ENCODE data around the gene SCUBE2. TPM values are rescaled to one million over a fixed set of nuclear protein-coding genes. Genes with fewer than 3 reads are reported as not detected.
A peak's percentile ranks its signal among the peaks of the same experiment; 100 is the strongest.

SCUBE2 gene
- total RNA-seq, 1 donor from 2014 or later = 5.0 TPM

DNA sequence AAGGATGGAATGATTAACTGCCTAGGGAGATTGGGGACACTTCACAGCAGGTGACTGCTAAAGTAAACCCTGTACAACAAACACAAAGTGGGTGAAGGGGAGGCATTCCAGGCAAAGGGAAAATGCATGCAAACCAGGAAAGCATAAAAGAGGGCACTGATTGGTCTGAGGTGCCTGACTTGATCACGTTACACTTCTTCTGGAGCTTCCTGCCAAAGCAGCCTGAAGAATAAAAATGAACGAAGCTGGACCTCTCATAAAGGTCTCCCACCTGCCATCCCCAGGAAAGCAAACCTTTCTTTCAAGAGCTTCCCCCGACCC lies 46.7 kb upstream of the SCUBE2 start:
- Mint-ChIP-seq H3K4me1 (ENCODE audit: low read depth) (peaks cover 29% of the 10 kb centered on the region), H3K36me3 (ENCODE audit: low read depth) (peaks cover 39% of the 10 kb centered on the region), H3K4me3 (ENCODE audit: unreplicated experiment) (no peak overlapping the region), H3K27me3 (ENCODE audit: low read depth) (no peaks in the 10 kb centered on the region), H3K27ac (ENCODE audit: unreplicated experiment) (no peak overlapping the region), H3K9me3 (ENCODE audit: low read depth) (no peaks in the 10 kb centered on the region)
- no peak for DNase-seq (ENCODE audit: low spot score)
- TF ChIP-seq, protein P1, sequence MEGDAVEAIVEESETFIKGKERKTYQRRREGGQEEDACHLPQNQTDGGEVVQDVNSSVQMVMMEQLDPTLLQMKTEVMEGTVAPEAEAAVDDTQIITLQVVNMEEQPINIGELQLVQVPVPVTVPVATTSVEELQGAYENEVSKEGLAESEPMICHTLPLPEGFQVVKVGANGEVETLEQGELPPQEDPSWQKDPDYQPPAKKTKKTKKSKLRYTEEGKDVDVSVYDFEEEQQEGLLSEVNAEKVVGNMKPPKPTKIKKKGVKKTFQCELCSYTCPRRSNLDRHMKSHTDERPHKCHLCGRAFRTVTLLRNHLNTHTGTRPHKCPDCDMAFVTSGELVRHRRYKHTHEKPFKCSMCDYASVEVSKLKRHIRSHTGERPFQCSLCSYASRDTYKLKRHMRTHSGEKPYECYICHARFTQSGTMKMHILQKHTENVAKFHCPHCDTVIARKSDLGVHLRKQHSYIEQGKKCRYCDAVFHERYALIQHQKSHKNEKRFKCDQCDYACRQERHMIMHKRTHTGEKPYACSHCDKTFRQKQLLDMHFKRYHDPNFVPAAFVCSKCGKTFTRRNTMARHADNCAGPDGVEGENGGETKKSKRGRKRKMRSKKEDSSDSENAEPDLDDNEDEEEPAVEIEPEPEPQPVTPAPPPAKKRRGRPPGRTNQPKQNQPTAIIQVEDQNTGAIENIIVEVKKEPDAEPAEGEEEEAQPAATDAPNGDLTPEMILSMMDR (IDR thresholded peaks at IDR 0.05) = no peak

DNA sequence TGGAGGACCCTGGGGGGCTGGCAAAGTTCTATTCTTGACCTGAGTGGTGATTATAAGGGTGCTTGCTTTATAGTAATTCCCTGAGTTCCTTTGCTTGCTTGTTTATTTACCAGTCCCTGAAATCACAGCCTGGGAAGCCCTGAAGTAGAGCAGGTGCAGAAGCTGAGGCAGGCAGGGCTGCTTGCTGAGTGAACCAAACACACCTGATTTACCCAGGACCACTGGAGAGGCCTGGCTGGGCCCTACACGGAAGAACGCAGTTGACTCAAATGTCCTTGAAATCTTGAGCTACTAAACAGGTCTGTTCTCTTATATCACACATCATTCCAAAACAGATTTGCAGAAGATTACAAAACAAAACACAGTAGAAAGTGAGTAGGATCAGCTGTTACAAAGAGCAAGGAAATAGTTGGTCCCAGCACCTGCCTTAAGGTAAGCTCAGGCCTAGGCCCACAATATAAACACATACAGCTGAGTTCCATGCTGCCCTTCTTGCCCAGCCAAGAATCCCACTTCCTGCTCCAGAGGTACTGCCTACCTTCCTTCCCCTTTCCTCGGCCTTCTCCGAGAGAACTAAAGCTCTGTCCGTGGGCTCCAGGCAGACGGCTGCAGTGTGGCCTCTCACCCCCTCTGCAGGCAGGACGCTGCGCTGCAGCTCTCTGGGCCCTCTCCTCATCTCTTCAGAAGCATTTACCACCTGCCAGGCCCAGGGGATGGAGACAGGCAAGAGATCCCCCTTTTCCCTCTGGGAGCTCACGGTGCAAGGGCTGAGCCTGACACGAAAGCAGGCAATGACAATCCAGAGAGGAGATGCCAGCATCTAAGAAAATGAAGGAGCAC lies 46.1 kb upstream of the SCUBE2 start:
- Mint-ChIP-seq H3K9me3 (ENCODE audit: low read depth) (no peaks in the 10 kb centered on the region), H3K4me1 (ENCODE audit: low read depth) (peaks cover 29% of the 10 kb centered on the region), H3K27me3 (ENCODE audit: low read depth) (no peaks in the 10 kb centered on the region), H3K4me3 (ENCODE audit: unreplicated experiment) (no peak overlapping the region), H3K27ac (ENCODE audit: unreplicated experiment) (peak overlapping the region; percentile 15), H3K36me3 (ENCODE audit: low read depth) (peaks cover 33% of the 10 kb centered on the region)
- no peak for DNase-seq (ENCODE audit: low spot score)
- TF ChIP-seq, protein P1 (IDR thresholded peaks at IDR 0.05) = peak; percentile 91

DNA sequence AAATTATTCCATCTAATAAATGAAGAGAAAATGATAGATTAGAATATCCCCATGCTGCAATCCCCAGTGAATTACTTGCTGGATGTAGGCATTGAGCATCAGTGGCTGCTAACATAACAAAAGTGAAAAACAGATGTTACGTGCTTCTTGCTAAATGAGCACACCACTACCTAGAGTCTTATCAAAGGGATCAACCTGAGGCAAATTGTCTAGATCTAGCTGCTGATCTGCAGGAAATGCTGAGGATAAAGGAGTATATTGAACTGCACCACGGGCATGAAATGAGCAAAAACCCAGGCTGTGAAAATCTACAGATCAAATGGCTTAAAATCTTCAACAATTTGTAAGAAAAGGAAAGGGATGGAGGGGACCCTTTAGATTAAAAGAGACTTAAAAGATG lies 45.3 kb upstream of the SCUBE2 start:
- Mint-ChIP-seq H3K36me3 (ENCODE audit: low read depth) (peaks cover 30% of the 10 kb centered on the region), H3K27ac (ENCODE audit: unreplicated experiment) (no peak overlapping the region), H3K4me3 (ENCODE audit: unreplicated experiment) (no peak overlapping the region), H3K4me1 (ENCODE audit: low read depth) (peaks cover 29% of the 10 kb centered on the region), H3K27me3 (ENCODE audit: low read depth) (no peaks in the 10 kb centered on the region), H3K9me3 (ENCODE audit: low read depth) (no peaks in the 10 kb centered on the region)
- TF ChIP-seq, protein P1 (IDR thresholded peaks at IDR 0.05) = no peak
- no peak for DNase-seq (ENCODE audit: low spot score)

DNA sequence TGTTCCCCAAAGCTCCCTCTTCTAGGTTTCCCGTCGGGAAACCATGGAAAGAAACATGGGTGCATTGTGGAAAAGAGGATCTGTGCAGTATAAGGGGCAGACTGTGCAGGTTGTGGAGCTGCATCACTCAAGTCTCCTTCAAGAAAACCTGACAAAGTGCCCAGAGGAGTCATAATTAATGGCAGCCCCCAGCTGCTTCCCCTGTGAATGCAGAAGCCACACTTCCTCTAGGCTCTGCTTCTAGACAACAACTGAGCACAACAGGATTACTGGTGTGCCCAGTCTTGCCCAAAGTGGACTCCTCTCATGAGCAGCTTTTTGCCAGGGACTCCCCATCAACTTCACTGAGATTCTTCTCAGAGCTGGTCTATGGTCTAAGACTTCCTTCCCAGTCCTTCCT lies 42.6 kb upstream of the SCUBE2 start:
- no peak for DNase-seq (ENCODE audit: low spot score)
- Mint-ChIP-seq H3K9me3 (ENCODE audit: low read depth) (no peaks in the 10 kb centered on the region), H3K36me3 (ENCODE audit: low read depth) (peaks cover 21% of the 10 kb centered on the region), H3K4me3 (ENCODE audit: unreplicated experiment) (no peak overlapping the region), H3K27me3 (ENCODE audit: low read depth) (no peaks in the 10 kb centered on the region), H3K4me1 (ENCODE audit: low read depth) (peaks cover 12% of the 10 kb centered on the region), H3K27ac (ENCODE audit: unreplicated experiment) (no peak overlapping the region)
- TF ChIP-seq, protein P1 (IDR thresholded peaks at IDR 0.05) = no peak

GRCh38 chr11:9132203-9132878 lies 40.9 kb upstream of the SCUBE2 start:
- Mint-ChIP-seq H3K4me3 (ENCODE audit: unreplicated experiment) (no peak overlapping the region), H3K9me3 (ENCODE audit: low read depth) (peaks cover 3% of the 10 kb centered on the region), H3K27me3 (ENCODE audit: low read depth) (no peaks in the 10 kb centered on the region), H3K36me3 (ENCODE audit: low read depth) (peaks cover 21% of the 10 kb centered on the region), H3K4me1 (ENCODE audit: low read depth) (no peaks in the 10 kb centered on the region), H3K27ac (ENCODE audit: unreplicated experiment) (no peak overlapping the region)
- TF ChIP-seq, protein P1 (IDR thresholded peaks at IDR 0.05) = no peak
- DNase-seq (ENCODE audit: low spot score) = no peak
